ENCODE data around the gene FAM13A.

FAM13A gene

DNA sequence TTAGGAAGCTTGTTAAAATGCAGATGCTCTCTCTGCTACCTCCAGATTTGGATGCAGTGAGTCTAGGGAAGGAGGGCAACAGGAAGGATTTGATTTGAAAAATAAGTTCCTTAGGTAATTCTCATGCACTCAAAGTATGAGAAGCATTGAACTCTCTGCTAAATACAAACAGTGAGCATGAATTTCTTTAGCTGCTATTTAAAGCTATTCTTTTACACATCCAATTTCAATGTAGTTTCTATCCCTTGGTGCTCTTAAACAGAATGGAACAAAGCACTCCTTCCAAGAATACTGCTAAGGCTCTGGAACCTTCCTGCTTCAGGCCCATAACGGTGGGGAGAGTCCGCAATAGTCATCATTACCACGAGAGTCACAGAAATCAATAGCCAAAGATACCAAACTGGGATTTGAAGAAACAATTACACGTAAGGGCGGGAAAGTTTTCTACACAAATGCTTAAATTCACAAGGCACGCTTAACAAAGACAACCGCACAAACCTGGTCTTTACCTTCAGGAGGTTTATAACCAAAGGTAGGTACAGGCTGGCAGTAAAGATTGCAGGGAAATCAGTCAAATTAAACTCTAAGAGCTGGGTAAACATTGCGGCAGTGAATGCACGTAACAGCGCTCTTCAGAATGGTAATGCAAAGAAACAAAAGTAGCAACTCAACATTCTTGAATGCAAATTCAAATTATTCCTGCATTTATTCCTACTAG is 236.1 kb downstream of the FAM13A start:
- peak overlapping the region; percentile 98 for H3K27ac ChIP-seq (ENCODE audit: low read length)
- H3K27me3 ChIP-seq (ENCODE audit: low read depth, low read length) = no peaks in the 10 kb centered on the region
- H3K4me1 ChIP-seq (ENCODE audit: control insufficient read depth in 1 of 2, insufficient read depth in 2 of 2, low read length in 2 of 2) = peaks cover 19 to 26% of the 10 kb centered on the region in 2 donors
- peaks cover 0 to 4% of the 10 kb centered on the region in 2 donors for H3K36me3 ChIP-seq (ENCODE audit: control insufficient read depth in 1 of 2, insufficient read depth in 2 of 2, low read length in 2 of 2)
- H3K9me3 ChIP-seq (ENCODE audit: control insufficient read depth in 1 of 2, low read length in 2 of 2) = no peaks in the 10 kb centered on the region
- H3K4me3 ChIP-seq (ENCODE audit: low read depth in 1 of 2, low read length in 2 of 2) = peak overlapping the region; percentile 54 to 91

DNA sequence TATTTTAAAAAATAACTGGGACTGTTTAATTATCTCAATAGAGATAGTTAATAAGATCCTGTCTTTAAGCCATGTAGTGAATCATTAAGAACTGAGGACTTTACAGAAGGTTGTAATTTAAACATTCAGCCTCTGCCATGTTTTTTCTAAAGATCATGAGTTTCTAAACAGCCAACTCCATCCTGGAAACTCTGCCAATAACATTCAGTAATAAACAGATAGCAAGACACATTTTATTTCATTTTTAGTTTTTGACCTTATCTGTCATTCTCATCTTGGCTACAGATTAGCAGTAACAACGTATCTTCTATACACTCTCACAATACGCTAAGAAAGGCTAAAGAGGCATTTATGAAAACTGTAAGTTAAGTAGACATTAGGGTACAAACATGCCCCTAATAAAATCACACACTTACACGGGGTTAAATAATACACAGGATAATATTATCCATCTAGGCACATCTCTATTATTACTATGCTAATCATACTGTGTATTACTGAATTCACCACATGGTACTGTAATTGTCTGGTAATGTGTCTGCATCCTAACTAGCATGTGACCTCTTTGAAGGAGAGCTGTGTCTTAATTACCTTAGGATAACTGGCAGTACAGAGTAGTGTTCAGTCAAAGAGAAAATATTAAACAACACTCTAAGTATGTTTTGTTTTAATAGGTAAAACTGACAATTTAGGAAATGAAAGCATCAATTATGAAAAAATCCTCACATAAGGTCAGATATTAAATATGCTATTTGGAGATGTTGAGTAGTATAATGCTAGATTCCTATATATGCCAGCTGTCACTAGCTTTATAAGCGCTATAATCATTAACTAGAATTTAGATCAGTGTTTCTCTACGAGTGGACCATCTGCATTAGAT is 236.9 kb downstream of the FAM13A start:
- H3K9me3 ChIP-seq (ENCODE audit: control insufficient read depth in 1 of 2, low read length in 2 of 2) = no peaks in the 10 kb centered on the region
- H3K27me3 ChIP-seq (ENCODE audit: low read depth, low read length) = no peaks in the 10 kb centered on the region
- peak overlapping the region; percentile 98 for H3K27ac ChIP-seq (ENCODE audit: low read length)
- H3K4me1 ChIP-seq (ENCODE audit: control insufficient read depth in 1 of 2, insufficient read depth in 2 of 2, low read length in 2 of 2) = peaks cover 19 to 27% of the 10 kb centered on the region in 2 donors
- H3K36me3 ChIP-seq (ENCODE audit: control insufficient read depth in 1 of 2, insufficient read depth in 2 of 2, low read length in 2 of 2) = peaks cover 0 to 4% of the 10 kb centered on the region in 2 donors
- peak overlapping the region; percentile 54 to 91 for H3K4me3 ChIP-seq (ENCODE audit: low read depth in 1 of 2, low read length in 2 of 2)

DNA sequence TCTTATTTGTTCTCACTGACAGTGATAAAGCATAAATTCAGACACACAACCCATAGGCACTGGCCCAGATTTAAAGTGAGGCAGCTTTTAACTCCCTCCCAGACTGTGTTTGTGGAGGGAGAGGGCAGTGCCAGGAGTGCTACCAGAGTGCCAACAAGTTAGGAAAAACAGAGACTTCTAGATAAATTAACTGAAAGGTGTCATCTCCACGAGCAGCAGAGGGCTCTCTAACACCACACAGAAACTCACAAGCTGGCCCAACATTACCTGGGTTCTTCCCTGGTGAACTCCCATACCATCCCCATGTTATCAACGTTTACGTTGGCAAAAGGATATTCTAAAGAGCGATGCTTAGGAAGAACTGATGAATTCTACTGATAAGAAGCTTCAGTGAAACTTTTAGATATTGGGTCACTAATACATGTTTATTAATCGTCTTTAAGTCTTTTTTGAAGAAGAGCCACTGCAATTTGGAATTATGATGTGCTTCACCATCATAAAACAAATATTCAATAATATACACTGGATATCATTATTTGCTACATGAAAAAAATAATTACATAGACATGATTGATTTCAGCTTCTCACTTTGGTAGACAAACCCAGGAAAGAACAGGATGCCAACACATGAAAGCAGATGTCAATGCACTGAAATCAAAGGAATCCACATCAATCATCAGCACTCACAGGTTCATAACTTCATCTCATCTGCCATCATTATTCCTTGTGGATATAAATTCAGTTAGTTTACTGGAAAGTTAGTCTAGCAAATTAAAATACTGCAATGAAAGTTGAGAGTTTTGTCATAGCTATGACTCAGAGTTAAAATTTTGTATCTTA is 238.1 kb downstream of the FAM13A start:
- Histone ChIP-seq H3K27ac (ENCODE audit: low read length) (no peak overlapping the region), H3K9me3 (ENCODE audit: control insufficient read depth in 1 of 2, low read length in 2 of 2) (no peaks in the 10 kb centered on the region), H3K27me3 (ENCODE audit: low read depth, low read length) (no peaks in the 10 kb centered on the region), H3K4me3 (ENCODE audit: low read depth in 1 of 2, low read length in 2 of 2) (peak overlapping the region; percentile 19 to 28), H3K4me1 (ENCODE audit: control insufficient read depth in 1 of 2, insufficient read depth in 2 of 2, low read length in 2 of 2) (peaks cover 24 to 35% of the 10 kb centered on the region in 2 donors), H3K36me3 (ENCODE audit: control insufficient read depth in 1 of 2, insufficient read depth in 2 of 2, low read length in 2 of 2) (peaks cover 0 to 4% of the 10 kb centered on the region in 2 donors)

DNA sequence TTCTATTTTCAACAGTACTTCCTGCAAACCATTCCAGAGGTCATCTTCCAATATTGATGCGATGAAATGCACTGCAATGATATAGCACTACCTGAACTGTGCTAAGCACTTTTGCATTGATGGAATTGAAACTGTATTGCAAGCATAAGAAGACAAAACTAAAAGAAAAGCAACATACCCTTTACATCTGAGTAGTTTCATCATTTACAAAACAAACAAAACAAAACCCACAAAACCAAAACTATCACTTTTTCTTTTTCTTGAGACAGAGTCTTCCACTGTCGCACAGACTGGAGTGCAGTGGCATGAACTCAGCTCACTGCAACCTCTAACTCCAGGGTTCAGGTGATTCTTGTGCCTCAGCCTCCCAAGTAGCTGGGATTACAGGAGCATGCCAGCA is 239.2 kb downstream of the FAM13A start:
- no peaks in the 10 kb centered on the region for H3K9me3 ChIP-seq (ENCODE audit: control insufficient read depth in 1 of 2, low read length in 2 of 2)
- H3K27me3 ChIP-seq (ENCODE audit: low read depth, low read length) = no peaks in the 10 kb centered on the region
- H3K4me1 ChIP-seq (ENCODE audit: control insufficient read depth in 1 of 2, insufficient read depth in 2 of 2, low read length in 2 of 2) = peaks cover 24 to 35% of the 10 kb centered on the region in 2 donors
- no peak overlapping the region for H3K4me3 ChIP-seq (ENCODE audit: low read depth in 1 of 2, low read length in 2 of 2)
- H3K27ac ChIP-seq (ENCODE audit: low read length) = no peak overlapping the region
- H3K36me3 ChIP-seq (ENCODE audit: control insufficient read depth in 1 of 2, insufficient read depth in 2 of 2, low read length in 2 of 2) = no peaks in the 10 kb centered on the region

DNA sequence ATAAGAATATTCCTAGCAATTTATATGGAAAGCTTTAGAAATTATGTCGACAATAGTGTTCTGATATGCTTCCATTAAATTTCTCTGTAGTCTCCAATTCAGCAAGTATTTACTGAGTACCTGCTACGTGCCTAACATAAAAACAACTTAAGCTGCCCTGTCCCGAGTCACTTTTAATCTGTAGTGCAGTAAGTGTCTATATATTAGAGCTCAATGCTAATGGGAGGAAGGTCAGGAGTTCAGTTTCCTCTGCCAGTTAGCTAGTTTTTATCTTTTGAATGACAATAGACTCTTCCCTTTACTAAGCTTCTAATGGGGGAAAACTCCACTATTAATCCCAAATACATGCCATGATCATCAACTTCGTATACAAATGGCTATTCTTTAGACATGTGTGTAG is 240.6 kb downstream of the FAM13A start:
- Histone ChIP-seq H3K4me3 (ENCODE audit: low read depth in 1 of 2, low read length in 2 of 2) (no peak overlapping the region), H3K4me1 (ENCODE audit: control insufficient read depth in 1 of 2, insufficient read depth in 2 of 2, low read length in 2 of 2) (peaks cover 24 to 37% of the 10 kb centered on the region in 2 donors)

DNA sequence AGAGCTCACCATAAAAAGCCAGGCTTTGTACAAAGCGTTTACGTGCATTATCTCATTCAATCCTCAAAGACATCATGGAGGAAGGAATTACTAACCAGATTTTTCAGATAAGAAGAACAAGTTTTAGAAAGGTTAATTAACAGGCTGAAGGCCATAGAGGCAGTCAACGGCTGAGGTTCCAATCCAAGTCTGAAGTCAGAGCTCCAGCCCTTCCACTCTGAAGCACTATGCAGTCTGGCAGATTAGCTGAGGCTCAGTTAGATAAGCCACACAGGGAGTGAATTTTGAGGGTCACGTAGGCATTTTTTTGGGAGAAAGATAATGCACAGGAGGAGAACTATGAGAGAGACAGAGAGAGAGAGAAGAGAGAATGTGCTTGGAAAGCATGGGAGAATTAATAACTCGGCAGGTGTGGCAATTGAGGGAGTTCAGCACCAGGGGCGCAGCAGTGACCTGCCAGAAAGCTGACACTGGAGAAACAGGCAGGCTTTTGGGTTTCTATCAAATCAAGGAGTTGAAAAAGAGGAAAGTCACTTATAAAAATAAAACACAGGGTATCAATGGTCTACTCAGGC is 242.9 kb downstream of the FAM13A start:
- Histone ChIP-seq H3K4me1 (ENCODE audit: control insufficient read depth in 1 of 2, insufficient read depth in 2 of 2, low read length in 2 of 2) (peaks cover 20 to 50% of the 10 kb centered on the region in 2 donors), H3K27ac (ENCODE audit: low read length) (no peak overlapping the region)

More for the DNA sequence above, 240.6 kb downstream of the FAM13A start:
- Histone ChIP-seq H3K9me3 (ENCODE audit: control insufficient read depth in 1 of 2, low read length in 2 of 2) (no peaks in the 10 kb centered on the region), H3K27ac (ENCODE audit: low read length) (no peak overlapping the region), H3K27me3 (ENCODE audit: low read depth, low read length) (no peaks in the 10 kb centered on the region), H3K36me3 (ENCODE audit: control insufficient read depth in 1 of 2, insufficient read depth in 2 of 2, low read length in 2 of 2) (no peaks in the 10 kb centered on the region)

DNA sequence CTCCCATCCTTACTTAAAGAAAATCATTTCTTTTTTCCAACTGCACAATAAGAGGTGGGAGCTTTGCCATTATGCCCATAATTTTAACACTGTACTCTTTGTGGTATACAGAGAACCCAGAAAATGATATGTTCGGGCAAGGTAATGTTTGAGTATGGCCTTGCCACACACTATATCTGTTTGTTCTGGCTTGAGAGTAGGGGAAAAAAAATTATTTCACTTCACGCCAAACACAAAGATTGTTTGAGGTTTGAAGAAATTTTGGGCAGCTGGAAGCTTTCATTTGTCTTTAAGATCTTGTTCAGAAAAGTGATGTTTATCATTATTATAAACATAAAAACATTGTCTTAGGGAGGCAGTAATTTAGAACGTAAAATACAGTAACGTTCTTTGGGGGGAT is 244.0 kb downstream of the FAM13A start:
- H3K27me3 ChIP-seq (ENCODE audit: low read depth, low read length) = no peaks in the 10 kb centered on the region
- H3K36me3 ChIP-seq (ENCODE audit: control insufficient read depth in 1 of 2, insufficient read depth in 2 of 2, low read length in 2 of 2) = no peaks in the 10 kb centered on the region
- peaks cover 11 to 45% of the 10 kb centered on the region in 2 donors for H3K4me1 ChIP-seq (ENCODE audit: control insufficient read depth in 1 of 2, insufficient read depth in 2 of 2, low read length in 2 of 2)
- no peak overlapping the region for H3K4me3 ChIP-seq (ENCODE audit: low read depth in 1 of 2, low read length in 2 of 2)
- H3K27ac ChIP-seq (ENCODE audit: low read length) = no peak overlapping the region
- H3K9me3 ChIP-seq (ENCODE audit: control insufficient read depth in 1 of 2, low read length in 2 of 2) = no peaks in the 10 kb centered on the region

More for the DNA sequence above, 242.9 kb downstream of the FAM13A start:
- no peak overlapping the region for H3K4me3 ChIP-seq (ENCODE audit: low read depth in 1 of 2, low read length in 2 of 2)
- H3K9me3 ChIP-seq (ENCODE audit: control insufficient read depth in 1 of 2, low read length in 2 of 2) = no peaks in the 10 kb centered on the region
- no peaks in the 10 kb centered on the region for H3K36me3 ChIP-seq (ENCODE audit: control insufficient read depth in 1 of 2, insufficient read depth in 2 of 2, low read length in 2 of 2)
- H3K27me3 ChIP-seq (ENCODE audit: low read depth, low read length) = no peaks in the 10 kb centered on the region

DNA sequence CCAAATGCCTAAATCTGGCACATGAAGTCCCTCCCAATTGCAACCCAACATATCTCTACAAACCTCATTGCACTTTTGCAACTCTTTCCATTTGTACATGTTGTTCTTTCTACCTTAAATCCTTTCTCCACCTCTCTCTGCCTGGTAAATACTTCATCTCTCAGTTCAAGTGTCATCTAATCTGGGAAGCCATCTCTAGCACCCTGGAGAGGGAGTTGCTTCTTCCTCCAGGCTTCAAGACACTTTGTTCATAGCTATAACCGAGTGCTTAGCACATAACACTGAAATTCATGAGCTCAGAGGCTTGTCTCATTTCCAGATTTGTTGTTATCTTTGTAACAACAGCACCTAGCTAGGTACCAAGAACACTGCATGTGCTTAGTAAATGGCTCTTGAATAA is 244.6 kb downstream of the FAM13A start:
- Histone ChIP-seq H3K4me1 (ENCODE audit: control insufficient read depth in 1 of 2, insufficient read depth in 2 of 2, low read length in 2 of 2) (peaks cover 11 to 47% of the 10 kb centered on the region in 2 donors), H3K27me3 (ENCODE audit: low read depth, low read length) (no peaks in the 10 kb centered on the region), H3K36me3 (ENCODE audit: control insufficient read depth in 1 of 2, insufficient read depth in 2 of 2, low read length in 2 of 2) (no peaks in the 10 kb centered on the region), H3K4me3 (ENCODE audit: low read depth in 1 of 2, low read length in 2 of 2) (no peak overlapping the region), H3K27ac (ENCODE audit: low read length) (no peak overlapping the region), H3K9me3 (ENCODE audit: control insufficient read depth in 1 of 2, low read length in 2 of 2) (no peaks in the 10 kb centered on the region)

DNA sequence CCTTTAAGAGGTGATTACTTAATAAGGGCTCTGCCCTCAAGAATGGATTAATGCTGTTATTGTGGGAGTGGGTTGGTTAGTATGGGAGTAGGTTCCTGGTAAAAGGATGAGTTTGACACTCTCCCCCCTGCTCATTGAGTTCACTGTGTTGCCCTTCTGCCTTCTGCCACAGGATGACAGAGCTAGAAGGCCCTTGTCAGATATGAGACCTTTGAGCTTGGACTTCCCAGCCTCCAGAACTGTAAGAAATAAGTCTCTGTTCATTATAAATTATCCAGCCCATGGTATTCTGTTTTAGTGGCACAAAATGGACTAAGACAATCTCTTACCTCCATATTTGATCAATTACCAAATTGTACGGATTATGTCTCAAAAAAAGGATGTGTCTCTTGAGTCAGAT is 245.1 kb downstream of the FAM13A start:
- Histone ChIP-seq H3K4me1 (ENCODE audit: control insufficient read depth in 1 of 2, insufficient read depth in 2 of 2, low read length in 2 of 2) (peaks cover 11 to 52% of the 10 kb centered on the region in 2 donors), H3K4me3 (ENCODE audit: low read depth in 1 of 2, low read length in 2 of 2) (no peak overlapping the region), H3K9me3 (ENCODE audit: control insufficient read depth in 1 of 2, low read length in 2 of 2) (no peaks in the 10 kb centered on the region), H3K27ac (ENCODE audit: low read length) (no peak overlapping the region), H3K27me3 (ENCODE audit: low read depth, low read length) (no peaks in the 10 kb centered on the region), H3K36me3 (ENCODE audit: control insufficient read depth in 1 of 2, insufficient read depth in 2 of 2, low read length in 2 of 2) (no peaks in the 10 kb centered on the region)

DNA sequence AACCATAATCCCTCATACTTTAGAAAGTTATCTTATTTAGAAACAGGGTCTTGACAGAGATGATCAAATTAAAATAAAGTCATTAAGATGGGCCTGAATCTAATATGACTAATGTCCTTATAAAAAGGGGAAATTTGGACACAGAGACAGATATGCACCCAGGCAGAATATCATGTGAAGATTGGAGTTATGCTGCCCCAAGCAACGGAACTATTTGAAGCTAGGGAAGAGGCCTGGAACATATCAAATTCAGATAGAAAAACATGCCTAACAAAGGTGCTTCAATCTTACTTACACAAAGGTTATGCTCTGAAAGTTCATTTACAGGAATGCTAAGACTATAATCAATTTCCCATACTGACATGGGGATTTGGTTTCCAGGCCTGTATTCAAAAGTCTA is 246.7 kb downstream of the FAM13A start:
- Histone ChIP-seq H3K36me3 (ENCODE audit: control insufficient read depth in 1 of 2, insufficient read depth in 2 of 2, low read length in 2 of 2) (no peaks in the 10 kb centered on the region), H3K4me3 (ENCODE audit: low read depth in 1 of 2, low read length in 2 of 2) (peak overlapping the region; percentile 9 to 36), H3K27ac (ENCODE audit: low read length) (no peak overlapping the region), H3K27me3 (ENCODE audit: low read depth, low read length) (no peaks in the 10 kb centered on the region), H3K9me3 (ENCODE audit: control insufficient read depth in 1 of 2, low read length in 2 of 2) (no peaks in the 10 kb centered on the region), H3K4me1 (ENCODE audit: control insufficient read depth in 1 of 2, insufficient read depth in 2 of 2, low read length in 2 of 2) (peaks cover 11 to 46% of the 10 kb centered on the region in 2 donors)
